ENCODE measurements around the gene ST3GAL6.

GRCh38 chr3:98784042-98784441 lies 20.9 kb downstream of the ST3GAL6 start:
- TF ChIP-seq EZH2 (IDR thresholded peaks at IDR 0.05; ENCODE audit: borderline replicate concordance, low read depth, low read length, severe bottlenecking) (no peak), POLR2AphosphoS5 (IDR thresholded peaks at IDR 0.05; ENCODE audit: insufficient read depth, low read depth, low read length) (no peak)
- TF ChIP-seq, protein P1, sequence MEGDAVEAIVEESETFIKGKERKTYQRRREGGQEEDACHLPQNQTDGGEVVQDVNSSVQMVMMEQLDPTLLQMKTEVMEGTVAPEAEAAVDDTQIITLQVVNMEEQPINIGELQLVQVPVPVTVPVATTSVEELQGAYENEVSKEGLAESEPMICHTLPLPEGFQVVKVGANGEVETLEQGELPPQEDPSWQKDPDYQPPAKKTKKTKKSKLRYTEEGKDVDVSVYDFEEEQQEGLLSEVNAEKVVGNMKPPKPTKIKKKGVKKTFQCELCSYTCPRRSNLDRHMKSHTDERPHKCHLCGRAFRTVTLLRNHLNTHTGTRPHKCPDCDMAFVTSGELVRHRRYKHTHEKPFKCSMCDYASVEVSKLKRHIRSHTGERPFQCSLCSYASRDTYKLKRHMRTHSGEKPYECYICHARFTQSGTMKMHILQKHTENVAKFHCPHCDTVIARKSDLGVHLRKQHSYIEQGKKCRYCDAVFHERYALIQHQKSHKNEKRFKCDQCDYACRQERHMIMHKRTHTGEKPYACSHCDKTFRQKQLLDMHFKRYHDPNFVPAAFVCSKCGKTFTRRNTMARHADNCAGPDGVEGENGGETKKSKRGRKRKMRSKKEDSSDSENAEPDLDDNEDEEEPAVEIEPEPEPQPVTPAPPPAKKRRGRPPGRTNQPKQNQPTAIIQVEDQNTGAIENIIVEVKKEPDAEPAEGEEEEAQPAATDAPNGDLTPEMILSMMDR (IDR thresholded peaks at IDR 0.05; ENCODE audit: extremely low read depth in 1 of 2, insufficient read depth in 1 of 2, low read depth in 1 of 2, low read length in 2 of 2) = no peak
- TF ChIP-seq, protein P2, sequence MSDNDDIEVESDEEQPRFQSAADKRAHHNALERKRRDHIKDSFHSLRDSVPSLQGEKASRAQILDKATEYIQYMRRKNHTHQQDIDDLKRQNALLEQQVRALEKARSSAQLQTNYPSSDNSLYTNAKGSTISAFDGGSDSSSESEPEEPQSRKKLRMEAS (IDR thresholded peaks at IDR 0.05; ENCODE audit: insufficient read depth, insufficient read length) = no peak

Data from endothelial cell of umbilical vein (primary cell).